Duodenal mucosa (tissue), 2 donors: Measurements from ENCODE around the gene MICU2.
A peak's percentile ranks its signal among the peaks of the same experiment; 100 is the strongest.

ENCODE experiments used
- H3K27ac ChIP-seq: one replicate; pipeline ENCODE4 v1.7.0; 2013; ENCODE audit warnings: low read depth, low read length
- H3K27me3 ChIP-seq, 2 donors: one replicate each; pipeline ENCODE4 v1.7.0; 2013; ENCODE audit warnings: low read length in 2 of 2, control low read depth in 1 of 2; ENCODE audit not compliant: insufficient read depth in 2 of 2, control insufficient read depth in 1 of 2
- H3K36me3 ChIP-seq, 2 donors: one replicate each; pipeline ENCODE4 v1.7.0; 2013; ENCODE audit warnings: low read length in 2 of 2, control low read depth in 1 of 2; ENCODE audit not compliant: insufficient read depth in 2 of 2, control insufficient read depth in 1 of 2
- H3K4me1 ChIP-seq, 2 donors: one replicate each; pipeline ENCODE4 v1.7.0; 2013; ENCODE audit warnings: low read length in 2 of 2, control low read depth in 1 of 2; ENCODE audit not compliant: insufficient read depth in 2 of 2, control insufficient read depth in 1 of 2
- H3K4me3 ChIP-seq, 2 donors: one replicate each; pipeline ENCODE4 v1.7.0; 2013; ENCODE audit warnings: low read length in 2 of 2, low read depth in 1 of 2
- H3K9ac ChIP-seq, 2 donors: one replicate each; pipeline ENCODE4 v1.7.0; 2013; ENCODE audit warnings: low read length in 2 of 2, low read depth in 1 of 2
- H3K9me3 ChIP-seq, 2 donors: one replicate each; pipeline ENCODE4 v1.7.0; 2013; ENCODE audit warnings: low read length in 2 of 2, control low read depth in 1 of 2; ENCODE audit not compliant: control insufficient read depth in 1 of 2

Gene MICU2, protein sequence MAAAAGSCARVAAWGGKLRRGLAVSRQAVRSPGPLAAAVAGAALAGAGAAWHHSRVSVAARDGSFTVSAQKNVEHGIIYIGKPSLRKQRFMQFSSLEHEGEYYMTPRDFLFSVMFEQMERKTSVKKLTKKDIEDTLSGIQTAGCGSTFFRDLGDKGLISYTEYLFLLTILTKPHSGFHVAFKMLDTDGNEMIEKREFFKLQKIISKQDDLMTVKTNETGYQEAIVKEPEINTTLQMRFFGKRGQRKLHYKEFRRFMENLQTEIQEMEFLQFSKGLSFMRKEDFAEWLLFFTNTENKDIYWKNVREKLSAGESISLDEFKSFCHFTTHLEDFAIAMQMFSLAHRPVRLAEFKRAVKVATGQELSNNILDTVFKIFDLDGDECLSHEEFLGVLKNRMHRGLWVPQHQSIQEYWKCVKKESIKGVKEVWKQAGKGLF

GRCh38 chr13:21603531-21604448 is at the start of gene MICU2:
TSS of gene MICU2 (minus strand) at chr13:21604170. CDS start at chr13:21604148, 22 bp downstream.
- peaks cover 5 to 11% of the 10 kb centered on the region in 2 donors for H3K4me1 ChIP-seq
- H3K9ac ChIP-seq: peak within 1 kb of the TSS; percentile 71 to 95
- H3K27ac ChIP-seq: peak within 1 kb of the TSS; percentile 98
- H3K4me3 ChIP-seq: peak within 1 kb of the TSS; percentile 86 to 92
- peaks cover 7 to 8% of the 10 kb centered on the region in 2 donors for H3K27me3 ChIP-seq
- H3K9me3 ChIP-seq: no peaks in the 10 kb centered on the region
- peaks cover 0 to under 1% of the 10 kb centered on the region in 2 donors for H3K36me3 ChIP-seq

- H3K27me3 ChIP-seq: no peaks in the 10 kb centered on the region
These were observed 37.7 kb upstream of the MICU2 start for GRCh38 chr13:21641629-21642028.

DNA sequence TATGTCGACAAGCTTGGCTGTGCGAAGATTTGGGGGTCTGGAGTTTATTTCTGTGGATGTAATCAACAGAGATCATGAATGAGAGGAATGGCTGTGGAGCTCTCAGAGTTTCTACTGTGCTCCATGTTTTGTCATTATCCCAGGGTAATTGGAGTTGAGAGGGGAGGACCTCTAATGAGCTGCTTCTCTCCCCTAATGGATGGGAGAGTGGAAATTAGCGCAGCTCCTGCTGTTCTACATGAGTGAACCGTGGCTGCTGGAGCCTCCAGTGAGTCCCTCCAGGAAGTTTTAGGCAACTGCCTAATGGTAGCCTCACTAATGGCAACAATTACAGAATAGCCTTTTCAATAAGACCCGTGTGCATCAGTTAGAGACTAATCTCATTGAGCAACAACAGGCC is 35.6 kb upstream of the MICU2 start:
- no peaks in the 10 kb centered on the region for H3K27me3 ChIP-seq
- no peak overlapping the region for H3K4me3 ChIP-seq
- H3K4me1 ChIP-seq: peaks cover 14 to 23% of the 10 kb centered on the region in 2 donors
- H3K36me3 ChIP-seq: no peaks in the 10 kb centered on the region
- no peak overlapping the region for H3K9ac ChIP-seq
- H3K9me3 ChIP-seq: no peaks in the 10 kb centered on the region
- H3K27ac ChIP-seq: no peak overlapping the region

More at GRCh38 chr13:21641629-21642028, 37.7 kb upstream of the MICU2 start:
- H3K9ac ChIP-seq: no peak overlapping the region
- H3K36me3 ChIP-seq: no peaks in the 10 kb centered on the region
- H3K9me3 ChIP-seq: no peaks in the 10 kb centered on the region
- peaks cover 11 to 21% of the 10 kb centered on the region in 2 donors for H3K4me1 ChIP-seq
- no peak overlapping the region for H3K4me3 ChIP-seq
- H3K27ac ChIP-seq: no peak overlapping the region

- Histone ChIP-seq H3K27me3 (no peaks in the 10 kb centered on the region), H3K9ac (no peak overlapping the region), H3K4me1 (peaks cover 14 to 23% of the 10 kb centered on the region in 2 donors), H3K27ac (no peak overlapping the region), H3K9me3 (no peaks in the 10 kb centered on the region), H3K4me3 (no peak overlapping the region), H3K36me3 (no peaks in the 10 kb centered on the region)
These were observed 34.6 kb upstream of the MICU2 start for GRCh38 chr13:21638319-21639282.

- H3K27ac ChIP-seq: no peak overlapping the region
- peaks cover 14 to 23% of the 10 kb centered on the region in 2 donors for H3K4me1 ChIP-seq
- no peaks in the 10 kb centered on the region for H3K36me3 ChIP-seq
- no peaks in the 10 kb centered on the region for H3K27me3 ChIP-seq
- no peaks in the 10 kb centered on the region for H3K9me3 ChIP-seq
- peak overlapping the region in 1 of 2 donors; percentile 39 for H3K9ac ChIP-seq
- H3K4me3 ChIP-seq: peak overlapping the region; percentile 38 to 41
These were observed 33.3 kb upstream of the MICU2 start for GRCh38 chr13:21637296-21637695.

DNA sequence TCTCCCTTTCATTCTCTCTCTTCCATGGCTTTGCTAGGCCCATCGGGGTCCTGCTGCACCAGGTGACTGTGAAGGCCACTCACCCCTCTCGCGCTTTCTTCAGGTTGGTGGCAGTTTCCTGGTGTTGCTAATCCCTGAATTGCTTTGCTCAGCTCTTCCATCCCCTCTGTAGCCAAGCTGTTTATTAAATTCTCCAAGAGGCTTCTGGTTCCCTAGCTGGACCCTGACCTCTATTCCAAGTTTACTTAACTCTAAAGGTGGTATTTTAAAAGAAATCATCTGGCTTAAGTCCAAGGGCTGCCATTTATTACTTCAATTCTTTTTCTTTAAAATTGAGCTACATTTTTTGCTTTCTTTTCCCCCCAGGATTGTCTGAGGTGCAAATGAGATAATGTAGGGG is 32.7 kb upstream of the MICU2 start:
- H3K27me3 ChIP-seq: no peaks in the 10 kb centered on the region
- H3K4me1 ChIP-seq: peaks cover 14 to 23% of the 10 kb centered on the region in 2 donors
- no peak overlapping the region for H3K27ac ChIP-seq
- H3K9ac ChIP-seq: no peak overlapping the region
- H3K36me3 ChIP-seq: no peaks in the 10 kb centered on the region
- no peak overlapping the region for H3K4me3 ChIP-seq
- no peaks in the 10 kb centered on the region for H3K9me3 ChIP-seq

- peaks cover 0 to 3% of the 10 kb centered on the region in 2 donors for H3K9me3 ChIP-seq
- H3K4me3 ChIP-seq: no peak overlapping the region
- H3K36me3 ChIP-seq: no peaks in the 10 kb centered on the region
- H3K27ac ChIP-seq: no peak overlapping the region
- H3K27me3 ChIP-seq: no peaks in the 10 kb centered on the region
- H3K9ac ChIP-seq: no peak overlapping the region
- H3K4me1 ChIP-seq: peaks cover 7 to 8% of the 10 kb centered on the region in 2 donors
These were observed 28.2 kb upstream of the MICU2 start for GRCh38 chr13:21632196-21632595.

DNA sequence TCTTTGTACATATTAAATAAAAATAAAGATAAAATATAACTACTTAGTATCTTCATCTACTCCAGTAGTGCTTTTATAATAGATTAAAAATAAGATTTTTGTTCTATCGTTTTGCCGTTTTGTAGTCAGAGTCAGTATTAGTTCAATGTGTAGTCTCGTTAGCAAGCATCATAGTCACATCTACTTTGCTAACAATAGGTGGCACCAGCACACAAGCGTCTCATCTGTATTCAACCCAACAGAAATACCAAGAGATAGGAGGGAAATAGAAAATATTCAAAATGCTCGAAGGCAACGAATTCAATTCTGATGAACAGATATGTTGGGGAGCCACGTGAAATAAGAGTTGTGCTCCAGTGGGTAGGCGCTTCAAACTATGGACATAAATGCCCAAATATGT is 21.4 kb upstream of the MICU2 start:
- Histone ChIP-seq H3K4me3 (no peak overlapping the region), H3K27me3 (peaks cover 0 to 8% of the 10 kb centered on the region in 2 donors), H3K27ac (no peak overlapping the region), H3K4me1 (no peaks in the 10 kb centered on the region), H3K36me3 (no peaks in the 10 kb centered on the region), H3K9ac (no peak overlapping the region), H3K9me3 (no peaks in the 10 kb centered on the region)

- H3K27ac ChIP-seq: no peak overlapping the region
- peaks cover 0 to 8% of the 10 kb centered on the region in 2 donors for H3K27me3 ChIP-seq
- H3K9ac ChIP-seq: no peak overlapping the region
- peaks cover 0 to 8% of the 10 kb centered on the region in 2 donors for H3K4me1 ChIP-seq
- H3K9me3 ChIP-seq: no peaks in the 10 kb centered on the region
- H3K4me3 ChIP-seq: no peak overlapping the region
- H3K36me3 ChIP-seq: no peaks in the 10 kb centered on the region
These were observed 16.9 kb upstream of the MICU2 start for GRCh38 chr13:21620861-21621260.
